ENCODE results near the gene KCNH8. TPM values are rescaled to one million over a fixed set of nuclear protein-coding genes. Genes with fewer than 3 reads are reported as not detected.
"Not testable (repeated sequence)": the region's sequence is repeated elsewhere in the genome, so short reads cannot be mapped to it uniquely, and the experiment has no call there.

KCNH8 gene
- total RNA-seq = not detected

DNA sequence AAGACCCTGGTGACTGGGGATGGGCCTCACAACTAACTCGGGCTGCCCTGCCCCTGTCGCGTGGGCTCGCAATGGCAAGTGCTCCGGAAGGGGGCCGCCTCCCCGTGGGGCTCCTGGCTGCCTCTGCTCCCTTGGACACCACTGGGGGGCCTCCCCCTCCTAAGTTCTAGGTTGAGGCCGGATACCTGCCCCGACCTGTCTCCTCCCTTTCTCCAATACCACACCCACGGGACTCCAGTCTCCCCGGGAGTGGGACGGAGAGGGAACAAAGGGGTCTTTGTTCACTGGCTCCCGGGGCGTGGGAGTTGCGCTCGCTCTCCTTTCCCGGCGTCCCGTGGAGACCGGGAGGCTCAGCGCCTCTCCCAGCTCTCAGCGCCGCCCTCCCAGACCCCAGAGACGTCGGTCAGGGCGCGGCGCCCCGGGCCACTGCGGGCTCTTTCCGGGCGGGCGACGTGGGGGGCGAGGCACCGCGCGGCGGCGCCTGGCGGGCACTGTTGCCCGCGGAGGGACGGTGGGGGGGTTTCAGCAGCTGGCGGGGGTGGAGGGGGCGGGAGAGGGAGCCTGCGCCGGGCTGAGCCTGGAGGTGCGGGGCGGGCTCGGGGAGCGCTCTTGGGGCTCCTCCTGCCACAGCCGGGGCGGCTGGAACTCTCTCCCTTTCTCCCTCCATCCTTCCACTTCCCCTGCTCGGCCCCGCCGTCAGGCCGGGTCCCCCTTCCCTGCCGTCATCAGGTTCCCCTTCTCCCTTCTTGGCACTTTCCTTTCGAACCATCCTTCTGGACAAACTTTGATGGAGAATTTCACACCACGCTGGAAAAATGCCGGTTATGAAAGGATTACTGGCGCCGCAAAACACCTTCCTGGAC, at the start of gene KCNH8:
Gene KCNH8, plus strand, starts transcription at position 606 of the 863 bp plus-strand sequence. Its CDS starts 210 bp downstream, at position 816.
- DNase-seq = no peak
- peak within 1 kb of the TSS; percentile 82 for H3K27ac Mint-ChIP-seq
- ChIA-PET CTCF (no interaction called here), POLR2A (no interaction called here)
- H3K9me3 Mint-ChIP-seq = peaks cover 12% of the 10 kb centered on the region
- no peaks in the 10 kb centered on the region for H3K36me3 Mint-ChIP-seq (ENCODE audit: low read depth)
- H3K27me3 Mint-ChIP-seq = peaks cover 36% of the 10 kb centered on the region
- H3K4me3 Mint-ChIP-seq = peak within 1 kb of the TSS; percentile 79
- peaks cover 21% of the 10 kb centered on the region for H3K4me1 Mint-ChIP-seq

GRCh38 chr3:19102654-19103290, 45.5 kb upstream of the KCNH8 start:
- H3K9me3 Mint-ChIP-seq; H3K4me1 Mint-ChIP-seq; H3K27me3 Mint-ChIP-seq; H3K36me3 Mint-ChIP-seq (ENCODE audit: low read depth); POLR2A ChIA-PET; CTCF ChIA-PET: not testable (repeated sequence)
- peak overlapping the region; percentile 74 for H3K27ac Mint-ChIP-seq
- DNase-seq = peak; percentile 32
- H3K4me3 Mint-ChIP-seq = peak overlapping the region; percentile 69

- CTCF ChIA-PET = no interaction called here
- Mint-ChIP-seq H3K4me3 (peak overlapping the region; percentile 69), H3K4me1 (peaks cover 1% of the 10 kb centered on the region), H3K36me3 (ENCODE audit: low read depth) (no peaks in the 10 kb centered on the region), H3K9me3 (no peaks in the 10 kb centered on the region), H3K27me3 (no peaks in the 10 kb centered on the region), H3K27ac (peak overlapping the region; percentile 74)
- POLR2A ChIA-PET = no interaction called here
- DNase-seq = no peak
These were observed 44.8 kb upstream of the KCNH8 start for GRCh38 chr3:19103510-19103909.

DNA sequence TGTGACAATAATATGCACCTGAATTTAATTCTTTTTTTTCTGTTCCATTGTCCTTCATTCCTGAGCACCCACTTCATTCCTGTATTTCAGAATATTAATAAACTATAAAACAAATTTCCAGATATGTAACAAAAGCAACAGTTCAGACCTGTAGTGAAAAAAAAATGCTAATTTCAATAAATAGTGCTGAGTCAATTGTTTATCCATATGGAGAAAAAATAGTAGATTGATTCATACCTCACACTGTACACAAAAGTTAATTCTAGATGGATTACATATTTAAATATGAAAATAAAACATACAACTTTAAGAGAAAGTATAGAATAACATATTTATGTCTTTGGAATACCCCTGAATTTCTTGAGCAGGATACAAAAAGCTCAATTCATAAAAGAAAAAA, 43.9 kb upstream of the KCNH8 start:
- ChIA-PET POLR2A (no interaction called here), CTCF (no interaction called here)
- no peaks in the 10 kb centered on the region for H3K36me3 Mint-ChIP-seq (ENCODE audit: low read depth)

DNA sequence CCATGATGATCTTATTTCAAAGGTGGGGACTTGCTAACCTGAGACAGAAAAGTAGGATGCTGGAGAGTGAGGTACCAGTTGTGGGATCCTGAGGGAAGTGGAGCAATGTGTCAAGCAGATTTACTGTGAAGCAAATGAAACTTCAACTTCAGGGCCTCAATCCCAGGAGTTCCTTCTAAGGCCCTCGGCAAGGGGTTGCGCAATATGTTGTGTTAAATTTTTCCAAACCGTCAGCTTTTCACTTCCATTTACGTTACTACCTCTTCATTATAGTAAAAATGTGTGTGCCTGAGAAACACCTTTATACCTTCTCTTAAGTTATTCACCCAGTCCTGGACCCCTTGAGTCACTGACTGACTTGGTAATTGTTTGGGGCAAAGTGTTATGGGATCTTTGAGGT, 42.5 kb upstream of the KCNH8 start:
- Mint-ChIP-seq H3K4me3 (no peak overlapping the region), H3K4me1 (peaks cover 1% of the 10 kb centered on the region), H3K36me3 (ENCODE audit: low read depth) (no peaks in the 10 kb centered on the region), H3K9me3 (peaks cover 2% of the 10 kb centered on the region), H3K27me3 (no peaks in the 10 kb centered on the region), H3K27ac (no peak overlapping the region)
- no peak for DNase-seq
- CTCF ChIA-PET = no interaction called here
- POLR2A ChIA-PET = no interaction called here

More for the DNA sequence above, 43.9 kb upstream of the KCNH8 start:
- no peak overlapping the region for H3K4me3 Mint-ChIP-seq
- H3K4me1 Mint-ChIP-seq = peaks cover 1% of the 10 kb centered on the region
- no peak overlapping the region for H3K27ac Mint-ChIP-seq
- DNase-seq = no peak
- no peaks in the 10 kb centered on the region for H3K27me3 Mint-ChIP-seq
- no peaks in the 10 kb centered on the region for H3K9me3 Mint-ChIP-seq

GRCh38 chr3:19106307-19106706, 42.0 kb upstream of the KCNH8 start:
- Mint-ChIP-seq H3K27ac (no peak overlapping the region), H3K4me3 (no peak overlapping the region), H3K36me3 (ENCODE audit: low read depth) (no peaks in the 10 kb centered on the region), H3K4me1 (peaks cover 1% of the 10 kb centered on the region), H3K9me3 (peaks cover 2% of the 10 kb centered on the region), H3K27me3 (no peaks in the 10 kb centered on the region)
- CTCF ChIA-PET = no interaction called here
- POLR2A ChIA-PET = interaction anchor here (0.6 kb wide), 1 partner anchor 340 kb away, joined by 3 read pairs; no protein-coding TSS in a partner anchor
- DNase-seq = no peak

DNA sequence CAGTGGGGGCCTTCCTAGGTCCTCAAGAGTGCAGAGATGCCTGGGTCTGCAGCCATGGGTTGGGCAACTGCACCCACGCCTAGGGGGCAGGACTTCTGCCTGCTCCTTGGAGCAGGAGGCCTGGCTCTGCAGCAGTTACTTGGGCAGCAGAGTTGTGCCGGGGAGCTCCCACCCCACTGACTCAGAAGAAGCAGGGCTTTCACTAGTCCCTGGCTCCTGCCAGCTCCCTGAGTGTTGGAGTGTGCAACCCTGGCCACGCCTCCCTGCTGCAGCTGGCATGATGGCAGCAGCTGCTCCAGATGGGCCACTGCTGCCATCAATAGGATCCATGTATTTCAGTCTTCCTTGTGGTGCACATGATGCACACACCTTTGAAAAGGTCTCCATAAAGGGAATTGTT, 40.6 kb upstream of the KCNH8 start:
- Mint-ChIP-seq H3K36me3 (ENCODE audit: low read depth) (no peaks in the 10 kb centered on the region), H3K27ac (no peak overlapping the region), H3K9me3 (peaks cover 2% of the 10 kb centered on the region), H3K4me1 (peaks cover 1% of the 10 kb centered on the region), H3K27me3 (no peaks in the 10 kb centered on the region), H3K4me3 (no peak overlapping the region)
- ChIA-PET CTCF (no interaction called here), POLR2A (no interaction called here)
- no peak for DNase-seq

DNA sequence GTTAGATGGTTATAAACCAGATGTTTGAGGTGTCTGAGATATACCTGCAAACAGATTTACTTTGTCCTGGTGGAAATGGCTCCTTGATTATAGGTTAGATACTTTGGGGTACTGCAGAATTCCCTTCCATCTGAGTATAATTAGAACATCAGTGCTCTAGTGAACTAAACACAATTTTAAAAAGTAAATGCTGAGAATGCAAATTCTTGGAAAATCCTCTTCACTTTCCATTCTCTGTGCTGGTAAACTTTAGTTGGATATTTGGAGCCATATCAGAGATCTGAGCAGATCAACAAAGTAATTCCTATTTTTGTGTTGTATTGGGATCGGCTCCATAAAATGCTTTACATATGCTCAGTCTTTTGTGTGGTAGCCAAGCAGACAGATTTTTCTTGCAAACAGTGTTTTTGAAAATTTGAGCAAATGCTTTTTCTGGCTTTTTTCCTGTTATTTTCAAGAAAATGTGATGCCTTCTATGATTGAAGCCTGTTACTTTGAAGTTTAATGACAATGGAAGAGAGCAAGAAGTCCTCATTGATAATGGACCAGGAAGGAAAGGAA, 37.9 kb upstream of the KCNH8 start:
- DNase-seq = no peak
- H3K27ac Mint-ChIP-seq = no peak overlapping the region
- H3K4me3 Mint-ChIP-seq = no peak overlapping the region
- ChIA-PET CTCF (no interaction called here), POLR2A (no interaction called here)
- no peaks in the 10 kb centered on the region for H3K36me3 Mint-ChIP-seq (ENCODE audit: low read depth)
- no peaks in the 10 kb centered on the region for H3K4me1 Mint-ChIP-seq
- peaks cover 2% of the 10 kb centered on the region for H3K9me3 Mint-ChIP-seq
- peaks cover 2% of the 10 kb centered on the region for H3K27me3 Mint-ChIP-seq

GRCh38 chr3:19114461-19114860, 33.8 kb upstream of the KCNH8 start:
- DNase-seq = no peak
- H3K36me3 Mint-ChIP-seq (ENCODE audit: low read depth) = no peaks in the 10 kb centered on the region
- H3K9me3 Mint-ChIP-seq = peaks cover 2% of the 10 kb centered on the region
- H3K4me1 Mint-ChIP-seq = no peaks in the 10 kb centered on the region
- H3K4me3 Mint-ChIP-seq = no peak overlapping the region
- no peak overlapping the region for H3K27ac Mint-ChIP-seq
- H3K27me3 Mint-ChIP-seq = peaks cover 2% of the 10 kb centered on the region
- POLR2A ChIA-PET = no interaction called here
- CTCF ChIA-PET = no interaction called here

- H3K9me3 Mint-ChIP-seq = no peaks in the 10 kb centered on the region
- H3K4me1 Mint-ChIP-seq = no peaks in the 10 kb centered on the region
- no peak overlapping the region for H3K4me3 Mint-ChIP-seq
- peaks cover 5% of the 10 kb centered on the region for H3K27me3 Mint-ChIP-seq
- ChIA-PET POLR2A (no interaction called here), CTCF (no interaction called here)
- no peak for DNase-seq
- no peaks in the 10 kb centered on the region for H3K36me3 Mint-ChIP-seq (ENCODE audit: low read depth)
- no peak overlapping the region for H3K27ac Mint-ChIP-seq
These were observed 32.1 kb upstream of the KCNH8 start for GRCh38 chr3:19116239-19116638.

DNA sequence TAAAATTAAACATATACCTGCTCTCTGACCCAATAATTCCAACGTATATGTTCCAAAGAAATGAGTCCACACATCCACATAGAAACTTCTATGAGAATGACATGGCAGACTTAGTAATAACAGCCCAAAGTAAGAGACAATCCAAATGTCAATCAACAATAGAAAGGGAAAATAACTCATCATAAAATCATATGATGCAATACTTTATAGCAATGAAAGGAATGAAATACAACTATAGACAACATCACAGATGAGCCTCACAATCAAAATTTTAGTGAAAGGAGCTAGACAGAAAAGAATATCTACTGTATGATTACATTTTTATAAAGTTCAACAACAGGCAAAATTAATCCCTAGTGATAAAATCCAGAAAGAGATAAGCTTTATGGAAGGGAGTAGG, 23.6 kb upstream of the KCNH8 start:
- no peak overlapping the region for H3K27ac Mint-ChIP-seq

GRCh38 chr3:19139863-19140262, 8.4 kb upstream of the KCNH8 start:
- Mint-ChIP-seq H3K27me3 (peaks cover 16% of the 10 kb centered on the region), H3K27ac (no peak overlapping the region), H3K4me1 (no peaks in the 10 kb centered on the region), H3K4me3 (no peak overlapping the region), H3K9me3 (peaks cover under 1% of the 10 kb centered on the region), H3K36me3 (ENCODE audit: low read depth) (no peaks in the 10 kb centered on the region)
- no peak for DNase-seq
- CTCF ChIA-PET = interaction anchor here (1.4 kb wide), 1 partner anchor 10 kb away, joined by 3 read pairs; no protein-coding TSS in a partner anchor
- POLR2A ChIA-PET = no interaction called here

More for the DNA sequence above, 23.6 kb upstream of the KCNH8 start:
- H3K36me3 Mint-ChIP-seq (ENCODE audit: low read depth) = no peaks in the 10 kb centered on the region
- no peak for DNase-seq
- H3K27me3 Mint-ChIP-seq = peaks cover 7% of the 10 kb centered on the region
- H3K4me1 Mint-ChIP-seq = no peaks in the 10 kb centered on the region
- no peak overlapping the region for H3K4me3 Mint-ChIP-seq
- H3K9me3 Mint-ChIP-seq = no peaks in the 10 kb centered on the region
- POLR2A ChIA-PET = no interaction called here
- CTCF ChIA-PET = no interaction called here
